HEK293 (cell line): ENCODE data around the gene MFAP3.

ENCODE experiments used
- GFI1B ChIP-seq: fragments of 450-650 bp; formaldehyde crosslinking; IDR thresholded peaks from 2 replicates; pipeline ENCODE4 v1.5.1; 2016; ENCODE audit warnings: missing biosample characterization, missing genetic modification characterization
- GLI4 ChIP-seq: fragments of 450-650 bp; formaldehyde crosslinking; IDR thresholded peaks from 2 replicates; pipeline ENCODE4 v1.5.1; 2016; ENCODE audit warnings: missing biosample characterization, missing genetic modification characterization
- KLF10 ChIP-seq: fragments of 450-650 bp; IDR thresholded peaks from 2 replicates; pipeline ENCODE4 v1.5.1; 2018; ENCODE audit warnings: missing biosample characterization, mild to moderate bottlenecking, missing genetic modification characterization
- REPIN1 ChIP-seq: fragments of 450-650 bp; formaldehyde crosslinking; IDR thresholded peaks from 2 replicates; pipeline ENCODE4 v1.5.1; 2017; ENCODE audit warnings: missing biosample characterization, missing genetic modification characterization, low read depth
- SP7 ChIP-seq: fragments of 450-650 bp; formaldehyde crosslinking; IDR thresholded peaks from 2 replicates; pipeline ENCODE4 v1.5.1; 2016; ENCODE audit warnings: missing biosample characterization, missing genetic modification characterization
- ZBTB1 ChIP-seq: fragments of 450-650 bp; formaldehyde crosslinking; IDR thresholded peaks from 2 replicates; pipeline ENCODE4 v1.5.1; 2016; ENCODE audit warnings: missing biosample characterization, missing genetic modification characterization
- ZBTB17 ChIP-seq: fragments of 450-650 bp; formaldehyde crosslinking; IDR thresholded peaks from 2 replicates; pipeline ENCODE4 v1.5.1; 2016; ENCODE audit warnings: missing biosample characterization, missing genetic modification characterization
- ZBTB21 ChIP-seq: fragments of 450-650 bp; formaldehyde crosslinking; IDR thresholded peaks from 2 replicates; pipeline ENCODE4 v1.5.1; 2017; ENCODE audit warnings: missing biosample characterization, missing genetic modification characterization
- ZBTB48 ChIP-seq: fragments of 450-650 bp; formaldehyde crosslinking; IDR thresholded peaks from 2 replicates; pipeline ENCODE4 v1.5.1; 2016; ENCODE audit warnings: missing biosample characterization, missing genetic modification characterization
- ZBTB7A ChIP-seq: fragments of 450-650 bp; formaldehyde crosslinking; IDR thresholded peaks from 2 replicates; pipeline ENCODE4 v1.5.1; 2016; ENCODE audit warnings: low read depth, missing biosample characterization, missing genetic modification characterization
- ZNF112 ChIP-seq: fragments of 450-650 bp; formaldehyde crosslinking; IDR thresholded peaks from 2 replicates; pipeline ENCODE4 v1.5.0; 2017; ENCODE audit warnings: missing biosample characterization, missing genetic modification characterization
- ZNF266 ChIP-seq: fragments of 450-650 bp; formaldehyde crosslinking; IDR thresholded peaks from 2 replicates; pipeline ENCODE4 v1.5.1; 2016; ENCODE audit warnings: missing biosample characterization, missing genetic modification characterization, low read depth
- ZNF341 ChIP-seq: fragments of 450-650 bp; formaldehyde crosslinking; IDR thresholded peaks from 2 replicates; pipeline ENCODE4; 2016; ENCODE audit warnings: low read depth, missing biosample characterization, missing genetic modification characterization
- ZNF48 ChIP-seq: fragments of 450-650 bp; formaldehyde crosslinking; IDR thresholded peaks from 2 replicates; pipeline ENCODE4 v1.5.1; 2016; ENCODE audit warnings: missing biosample characterization, missing genetic modification characterization
- ZNF501 ChIP-seq: fragments of 450-650 bp; formaldehyde crosslinking; IDR thresholded peaks from 2 replicates; pipeline ENCODE4 v1.5.1; 2016; ENCODE audit warnings: missing biosample characterization, missing genetic modification characterization
- ZNF514 ChIP-seq: fragments of 450-650 bp; formaldehyde crosslinking; IDR thresholded peaks from 2 replicates; pipeline ENCODE4 v1.5.1; 2016; ENCODE audit warnings: missing biosample characterization, missing genetic modification characterization
- ZNF837 ChIP-seq: fragments of 450-650 bp; formaldehyde crosslinking; IDR thresholded peaks from 2 replicates; pipeline ENCODE4 v1.5.1; 2016; ENCODE audit warnings: missing biosample characterization, missing genetic modification characterization
- TF ChIP-seq, protein P1 (sequence below): fragments of 450-650 bp; formaldehyde crosslinking; optimal IDR thresholded peaks from 2 replicates; pipeline ENCODE3; 2016; ENCODE audit warnings: missing biosample characterization, mild to moderate bottlenecking, missing genetic modification characterization
- TF ChIP-seq, protein P2 (sequence below): fragments of 450-650 bp; formaldehyde crosslinking; IDR thresholded peaks from 2 replicates; pipeline ENCODE4 v1.5.1; 2017; ENCODE audit warnings: missing biosample characterization, missing genetic modification characterization
- TF ChIP-seq, protein P3 (sequence below): fragments of 450-650 bp; formaldehyde crosslinking; IDR thresholded peaks from 2 replicates; pipeline ENCODE4 v1.5.1; 2016; ENCODE audit warnings: missing biosample characterization, missing genetic modification characterization
- TF ChIP-seq, protein P4 (sequence below): fragments of 450-650 bp; formaldehyde crosslinking; IDR thresholded peaks from 2 replicates; pipeline ENCODE4 v1.5.1; 2016; ENCODE audit warnings: missing biosample characterization, missing genetic modification characterization
- TF ChIP-seq, protein P5 (sequence below): sonication (generic); formaldehyde crosslinking; IDR thresholded peaks from 2 replicates; pipeline ENCODE4 v1.8.1; 2022; ENCODE audit warnings: mild to moderate bottlenecking, moderate library complexity, missing genetic modification reagents
- TF ChIP-seq, protein P6 (sequence below): fragments of 450-650 bp; formaldehyde crosslinking; IDR thresholded peaks from 2 replicates; pipeline ENCODE4 v1.5.1; 2016; ENCODE audit warnings: missing biosample characterization, missing genetic modification characterization

The MFAP3 gene

DNA sequence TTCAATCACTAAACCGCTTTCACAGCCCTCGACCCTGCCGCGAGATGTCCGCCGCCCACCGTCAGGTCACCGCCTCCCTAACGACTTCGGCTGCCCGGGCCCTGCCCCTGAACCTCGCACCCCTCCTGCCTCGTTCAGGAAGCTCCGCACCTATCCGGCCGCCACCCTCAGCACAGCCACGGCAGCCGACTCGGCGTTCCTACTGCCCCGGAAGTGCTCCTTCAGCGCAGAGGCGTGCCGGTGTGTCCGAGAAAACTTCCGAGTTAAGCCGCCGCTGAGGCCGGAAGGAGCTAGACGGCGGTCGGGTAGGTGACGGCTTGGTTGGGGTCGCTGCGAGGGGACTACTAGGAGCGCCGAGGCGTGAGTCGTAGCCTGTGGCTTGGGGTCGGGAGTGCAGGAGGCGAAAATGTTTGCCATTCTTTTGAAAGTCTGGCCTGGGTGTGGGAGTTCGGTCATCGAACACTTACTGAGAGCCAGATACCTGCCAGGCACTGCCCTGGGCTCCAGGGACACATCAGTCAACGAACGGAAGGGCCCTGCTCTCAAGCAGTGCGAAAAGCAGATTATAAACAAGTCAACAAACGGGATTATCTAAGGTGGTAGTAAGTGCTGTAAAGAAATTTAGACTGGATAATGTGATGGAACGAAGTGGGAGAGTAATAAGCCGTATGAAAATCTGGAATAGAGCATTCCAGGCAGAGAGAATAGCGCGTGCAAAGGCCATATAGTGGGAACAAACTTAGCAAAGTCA is at the start of gene MFAP3, which contains the start of gene FAM114A2 (continued):
- no peak for TF ChIP-seq GFI1B (tag by site-specific recombination)
- no peak for TF ChIP-seq ZNF112 (tag by site-specific recombination)
- no peak for TF ChIP-seq ZNF48
- TF ChIP-seq, protein P1, sequence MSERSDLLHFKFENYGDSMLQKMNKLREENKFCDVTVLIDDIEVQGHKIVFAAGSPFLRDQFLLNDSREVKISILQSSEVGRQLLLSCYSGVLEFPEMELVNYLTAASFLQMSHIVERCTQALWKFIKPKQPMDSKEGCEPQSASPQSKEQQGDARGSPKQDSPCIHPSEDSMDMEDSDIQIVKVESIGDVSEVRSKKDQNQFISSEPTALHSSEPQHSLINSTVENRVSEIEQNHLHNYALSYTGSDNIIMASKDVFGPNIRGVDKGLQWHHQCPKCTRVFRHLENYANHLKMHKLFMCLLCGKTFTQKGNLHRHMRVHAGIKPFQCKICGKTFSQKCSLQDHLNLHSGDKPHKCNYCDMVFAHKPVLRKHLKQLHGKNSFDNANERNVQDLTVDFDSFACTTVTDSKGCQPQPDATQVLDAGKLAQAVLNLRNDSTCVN (tag by site-specific recombination): peak; percentile 55
- no peak for TF ChIP-seq ZBTB1 (tag by site-specific recombination)
- 0 out of 2 replicates have a peak, but pooled peaks have one; percentile 17 for TF ChIP-seq ZBTB21 (tag by site-specific recombination)
- TF ChIP-seq ZNF514: no peak
- TF ChIP-seq, protein P2, sequence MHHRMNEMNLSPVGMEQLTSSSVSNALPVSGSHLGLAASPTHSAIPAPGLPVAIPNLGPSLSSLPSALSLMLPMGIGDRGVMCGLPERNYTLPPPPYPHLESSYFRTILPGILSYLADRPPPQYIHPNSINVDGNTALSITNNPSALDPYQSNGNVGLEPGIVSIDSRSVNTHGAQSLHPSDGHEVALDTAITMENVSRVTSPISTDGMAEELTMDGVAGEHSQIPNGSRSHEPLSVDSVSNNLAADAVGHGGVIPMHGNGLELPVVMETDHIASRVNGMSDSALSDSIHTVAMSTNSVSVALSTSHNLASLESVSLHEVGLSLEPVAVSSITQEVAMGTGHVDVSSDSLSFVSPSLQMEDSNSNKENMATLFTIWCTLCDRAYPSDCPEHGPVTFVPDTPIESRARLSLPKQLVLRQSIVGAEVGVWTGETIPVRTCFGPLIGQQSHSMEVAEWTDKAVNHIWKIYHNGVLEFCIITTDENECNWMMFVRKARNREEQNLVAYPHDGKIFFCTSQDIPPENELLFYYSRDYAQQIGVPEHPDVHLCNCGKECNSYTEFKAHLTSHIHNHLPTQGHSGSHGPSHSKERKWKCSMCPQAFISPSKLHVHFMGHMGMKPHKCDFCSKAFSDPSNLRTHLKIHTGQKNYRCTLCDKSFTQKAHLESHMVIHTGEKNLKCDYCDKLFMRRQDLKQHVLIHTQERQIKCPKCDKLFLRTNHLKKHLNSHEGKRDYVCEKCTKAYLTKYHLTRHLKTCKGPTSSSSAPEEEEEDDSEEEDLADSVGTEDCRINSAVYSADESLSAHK (tag by site-specific recombination): no peak
- no peak for TF ChIP-seq ZBTB7A (tag by site-specific recombination)
- TF ChIP-seq, protein P3, sequence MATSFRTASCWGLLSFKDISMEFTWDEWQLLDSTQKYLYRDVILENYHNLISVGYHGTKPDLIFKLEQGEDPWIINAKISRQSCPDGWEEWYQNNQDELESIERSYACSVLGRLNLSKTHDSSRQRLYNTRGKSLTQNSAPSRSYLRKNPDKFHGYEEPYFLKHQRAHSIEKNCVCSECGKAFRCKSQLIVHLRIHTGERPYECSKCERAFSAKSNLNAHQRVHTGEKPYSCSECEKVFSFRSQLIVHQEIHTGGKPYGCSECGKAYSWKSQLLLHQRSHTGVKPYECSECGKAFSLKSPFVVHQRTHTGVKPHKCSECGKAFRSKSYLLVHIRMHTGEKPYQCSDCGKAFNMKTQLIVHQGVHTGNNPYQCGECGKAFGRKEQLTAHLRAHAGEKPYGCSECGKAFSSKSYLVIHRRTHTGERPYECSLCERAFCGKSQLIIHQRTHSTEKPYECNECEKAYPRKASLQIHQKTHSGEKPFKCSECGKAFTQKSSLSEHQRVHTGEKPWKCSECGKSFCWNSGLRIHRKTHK (tag by site-specific recombination): no peak
- peak; percentile 67 for TF ChIP-seq SP7
- TF ChIP-seq GLI4 (tag by site-specific recombination): 0 out of 2 replicates have a peak, but pooled peaks have one; percentile 33
- TF ChIP-seq REPIN1: no peak; the same call in 1 of the 2 replicates
- TF ChIP-seq, protein P4, sequence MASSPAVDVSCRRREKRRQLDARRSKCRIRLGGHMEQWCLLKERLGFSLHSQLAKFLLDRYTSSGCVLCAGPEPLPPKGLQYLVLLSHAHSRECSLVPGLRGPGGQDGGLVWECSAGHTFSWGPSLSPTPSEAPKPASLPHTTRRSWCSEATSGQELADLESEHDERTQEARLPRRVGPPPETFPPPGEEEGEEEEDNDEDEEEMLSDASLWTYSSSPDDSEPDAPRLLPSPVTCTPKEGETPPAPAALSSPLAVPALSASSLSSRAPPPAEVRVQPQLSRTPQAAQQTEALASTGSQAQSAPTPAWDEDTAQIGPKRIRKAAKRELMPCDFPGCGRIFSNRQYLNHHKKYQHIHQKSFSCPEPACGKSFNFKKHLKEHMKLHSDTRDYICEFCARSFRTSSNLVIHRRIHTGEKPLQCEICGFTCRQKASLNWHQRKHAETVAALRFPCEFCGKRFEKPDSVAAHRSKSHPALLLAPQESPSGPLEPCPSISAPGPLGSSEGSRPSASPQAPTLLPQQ: peak; percentile 78; the same call in 1 of the 2 replicates
- TF ChIP-seq ZNF341 (tag by site-specific recombination): peak; percentile 85
- TF ChIP-seq ZNF501: peak; percentile 98
- peak; percentile 63; the same call in 1 of the 2 replicates for TF ChIP-seq KLF10 (tag by site-specific recombination)
- TF ChIP-seq ZNF266: no peak
- TF ChIP-seq, protein P5, sequence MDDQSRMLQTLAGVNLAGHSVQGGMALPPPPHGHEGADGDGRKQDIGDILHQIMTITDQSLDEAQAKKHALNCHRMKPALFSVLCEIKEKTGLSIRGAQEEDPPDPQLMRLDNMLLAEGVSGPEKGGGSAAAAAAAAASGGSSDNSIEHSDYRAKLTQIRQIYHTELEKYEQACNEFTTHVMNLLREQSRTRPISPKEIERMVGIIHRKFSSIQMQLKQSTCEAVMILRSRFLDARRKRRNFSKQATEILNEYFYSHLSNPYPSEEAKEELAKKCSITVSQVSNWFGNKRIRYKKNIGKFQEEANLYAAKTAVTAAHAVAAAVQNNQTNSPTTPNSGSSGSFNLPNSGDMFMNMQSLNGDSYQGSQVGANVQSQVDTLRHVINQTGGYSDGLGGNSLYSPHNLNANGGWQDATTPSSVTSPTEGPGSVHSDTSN (CRISPR knock-in tag): peak; percentile 78
- peak; percentile 100 for TF ChIP-seq ZBTB17 (tag by site-specific recombination)
- peak; percentile 36; the same call in 1 of the 2 replicates for TF ChIP-seq ZBTB48
- TF ChIP-seq, protein P6, sequence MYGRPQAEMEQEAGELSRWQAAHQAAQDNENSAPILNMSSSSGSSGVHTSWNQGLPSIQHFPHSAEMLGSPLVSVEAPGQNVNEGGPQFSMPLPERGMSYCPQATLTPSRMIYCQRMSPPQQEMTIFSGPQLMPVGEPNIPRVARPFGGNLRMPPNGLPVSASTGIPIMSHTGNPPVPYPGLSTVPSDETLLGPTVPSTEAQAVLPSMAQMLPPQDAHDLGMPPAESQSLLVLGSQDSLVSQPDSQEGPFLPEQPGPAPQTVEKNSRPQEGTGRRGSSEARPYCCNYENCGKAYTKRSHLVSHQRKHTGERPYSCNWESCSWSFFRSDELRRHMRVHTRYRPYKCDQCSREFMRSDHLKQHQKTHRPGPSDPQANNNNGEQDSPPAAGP (tag by site-specific recombination): peak; percentile 14; the same call in 1 of the 2 replicates
- no peak for TF ChIP-seq ZNF837 (tag by site-specific recombination)
